ENCODE results near the gene TINCR.

GRCh38 chr19:5540208-5540607 lies 27.5 kb downstream of the TINCR start:
- TF ChIP-seq RAD21 (conservative IDR thresholded peaks at IDR 0.05) (no peak), CTCF (IDR thresholded peaks at IDR 0.05; ENCODE audit: poor library complexity, severe bottlenecking) (no peak), TAF1 (IDR thresholded peaks at IDR 0.05; ENCODE audit: low read depth) (no peak), POLR2AphosphoS5 (IDR thresholded peaks at IDR 0.05) (no peak), EP300 (conservative IDR thresholded peaks at IDR 0.05; ENCODE audit: poor library complexity, severe bottlenecking) (no peak), REST (IDR thresholded peaks at IDR 0.05; ENCODE audit: borderline replicate concordance) (no peak), MXI1 (conservative IDR thresholded peaks at IDR 0.05; ENCODE audit: poor library complexity, severe bottlenecking) (no peak), EZH2 (IDR thresholded peaks at IDR 0.05; ENCODE audit: borderline replicate concordance, insufficient read depth, low read length, poor library complexity, severe bottlenecking) (no peak)

Measured in neural cell (in vitro differentiated cells).